T-helper 1 cell treated with Interleukin-12 subunit alpha and Interleukin-12 subunit beta and Interleukin-4 antibody, amounts not matched to agents 30 ng/mL and 1 ng/mL, for 36 hours (primary cell): Measurements from ENCODE around the gene DUSP18. TPM values are rescaled to one million over a fixed set of nuclear protein-coding genes. Genes with fewer than 3 reads are reported as not detected.
"Not testable (repeated sequence)": the region's sequence is repeated elsewhere in the genome, so short reads cannot be mapped to it uniquely, and the experiment has no call there.

Experiments used
- intact Hi-C: fragments of 100-400 bp; cut with micrococcal nuclease; formaldehyde crosslinking; loops from one replicate; pipeline ENCODE4 v1.15.1; 2024
- total RNA-seq: library from RNA; stranded (reverse); gene quantifications from 2 replicates; pipeline ENCODE4 v1.2.3, GENCODE V29; 2022

Gene DUSP18
- total RNA-seq, 1 donor from 2014 or later = 15.7 TPM

DNA sequence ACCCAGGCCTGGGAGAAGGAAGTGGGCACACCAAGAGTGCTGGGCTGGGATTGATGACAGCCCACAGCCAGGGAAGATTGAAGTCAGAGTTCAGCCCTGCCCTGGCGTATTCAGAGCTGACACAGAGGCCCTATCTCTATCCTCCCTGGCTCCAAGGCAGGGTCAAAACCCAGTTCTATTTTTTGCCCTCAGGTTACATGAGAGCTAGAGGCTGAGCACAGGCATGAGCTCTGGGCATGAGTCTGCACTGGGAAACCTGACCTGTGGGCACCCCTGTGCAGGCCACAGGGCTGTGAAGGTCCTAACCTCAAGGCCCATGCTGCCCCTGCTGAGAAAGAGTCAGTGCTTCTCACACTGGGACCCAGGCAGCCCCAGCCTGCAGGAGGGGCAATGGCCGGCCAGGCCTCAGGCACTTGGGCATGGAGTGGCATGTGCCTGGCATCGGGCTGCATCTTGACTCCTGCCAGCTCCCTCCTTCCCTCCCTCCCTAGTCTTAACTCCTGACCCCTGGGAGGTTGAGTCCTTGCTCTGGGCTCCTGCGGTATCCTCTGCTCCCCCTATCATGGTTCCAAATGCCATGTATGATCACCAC lies 26.7 kb downstream of the DUSP18 start:
- intact Hi-C loops = no loop called here

DNA sequence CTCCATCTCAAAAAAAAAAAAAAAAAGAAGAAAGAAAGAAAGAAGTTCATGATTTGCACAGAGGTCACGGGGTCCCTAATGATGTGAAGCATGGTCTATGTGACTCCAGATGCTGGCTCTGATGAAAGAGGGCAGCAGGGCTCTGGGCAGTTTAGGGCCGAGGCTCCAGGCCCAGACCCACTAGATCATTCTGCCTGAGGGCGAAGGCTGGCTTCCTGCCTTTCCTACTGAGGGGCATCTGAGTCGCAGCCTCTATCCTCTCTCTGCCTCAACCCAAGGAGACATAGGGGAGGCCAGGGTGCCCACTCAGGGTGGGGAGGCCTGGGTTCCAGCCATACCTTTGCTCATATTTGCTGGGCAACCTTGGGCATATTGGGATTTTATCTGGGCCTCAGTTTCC lies 27.3 kb downstream of the DUSP18 start:
- intact Hi-C loops = no loop called here

DNA sequence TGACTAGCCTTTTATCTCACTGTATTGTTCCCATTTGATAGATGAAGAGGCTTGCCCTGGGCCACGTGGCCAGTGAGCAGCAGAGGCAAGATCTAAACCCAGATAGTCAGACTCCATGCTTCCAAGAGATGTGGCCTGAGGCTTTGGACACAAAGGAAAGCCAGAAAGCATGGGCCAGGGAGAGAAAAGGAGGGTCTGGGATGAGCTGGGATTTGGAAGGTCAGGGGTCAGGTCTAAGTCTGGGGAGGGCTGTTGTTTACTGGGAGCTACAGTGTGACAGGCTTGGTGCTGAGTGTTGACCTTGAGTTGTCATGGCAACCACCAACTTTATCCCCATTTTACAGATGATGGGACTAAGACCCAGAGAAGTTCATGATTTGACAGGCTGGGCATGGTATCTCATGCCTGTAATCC lies 30.0 kb downstream of the DUSP18 start:
- intact Hi-C loops = loop anchor here (5.0 to 10.0 kb wide), 2 partner anchors 575 to 657 kb away; partner anchors contain the start of genes LIMK2 and PIK3IP1

DNA sequence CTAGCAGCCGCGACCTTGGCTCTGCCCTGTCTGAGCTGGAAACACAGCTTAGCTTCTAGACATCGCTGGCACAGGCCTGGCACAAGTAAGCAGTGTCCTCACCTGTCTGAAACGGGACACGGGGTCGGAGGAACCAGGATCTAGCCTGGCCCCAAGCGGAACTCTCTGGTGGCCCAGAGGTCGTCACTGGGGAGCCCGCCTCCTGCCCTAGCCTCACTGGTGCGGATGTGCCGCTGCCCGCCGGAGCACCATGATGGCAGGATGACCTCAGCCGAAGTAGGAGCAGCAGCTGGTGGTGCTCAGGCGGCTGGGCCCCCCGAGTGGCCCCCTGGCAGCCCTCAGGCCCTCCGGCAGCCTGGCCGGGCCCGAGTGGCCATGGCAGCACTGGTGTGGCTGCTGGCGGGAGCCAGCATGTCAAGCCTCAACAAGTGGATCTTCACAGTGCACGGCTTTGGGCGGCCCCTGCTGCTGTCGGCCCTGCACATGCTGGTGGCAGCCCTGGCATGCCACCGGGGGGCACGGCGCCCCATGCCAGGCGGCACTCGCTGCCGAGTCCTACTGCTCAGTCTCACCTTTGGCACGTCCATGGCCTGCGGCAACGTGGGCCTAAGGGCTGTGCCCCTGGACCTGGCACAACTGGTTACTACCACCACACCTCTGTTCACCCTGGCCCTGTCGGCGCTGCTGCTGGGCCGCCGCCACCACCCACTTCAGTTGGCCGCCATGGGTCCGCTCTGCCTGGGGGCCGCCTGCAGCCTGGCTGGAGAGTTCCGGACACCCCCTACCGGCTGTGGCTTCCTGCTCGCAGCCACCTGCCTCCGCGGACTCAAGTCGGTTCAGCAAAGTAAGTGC lies 31.2 kb downstream of the DUSP18 start:
- intact Hi-C loops = loop anchor here (5.0 to 10.0 kb wide), 2 partner anchors 576 to 658 kb away; partner anchors contain the start of genes LIMK2 and PIK3IP1

DNA sequence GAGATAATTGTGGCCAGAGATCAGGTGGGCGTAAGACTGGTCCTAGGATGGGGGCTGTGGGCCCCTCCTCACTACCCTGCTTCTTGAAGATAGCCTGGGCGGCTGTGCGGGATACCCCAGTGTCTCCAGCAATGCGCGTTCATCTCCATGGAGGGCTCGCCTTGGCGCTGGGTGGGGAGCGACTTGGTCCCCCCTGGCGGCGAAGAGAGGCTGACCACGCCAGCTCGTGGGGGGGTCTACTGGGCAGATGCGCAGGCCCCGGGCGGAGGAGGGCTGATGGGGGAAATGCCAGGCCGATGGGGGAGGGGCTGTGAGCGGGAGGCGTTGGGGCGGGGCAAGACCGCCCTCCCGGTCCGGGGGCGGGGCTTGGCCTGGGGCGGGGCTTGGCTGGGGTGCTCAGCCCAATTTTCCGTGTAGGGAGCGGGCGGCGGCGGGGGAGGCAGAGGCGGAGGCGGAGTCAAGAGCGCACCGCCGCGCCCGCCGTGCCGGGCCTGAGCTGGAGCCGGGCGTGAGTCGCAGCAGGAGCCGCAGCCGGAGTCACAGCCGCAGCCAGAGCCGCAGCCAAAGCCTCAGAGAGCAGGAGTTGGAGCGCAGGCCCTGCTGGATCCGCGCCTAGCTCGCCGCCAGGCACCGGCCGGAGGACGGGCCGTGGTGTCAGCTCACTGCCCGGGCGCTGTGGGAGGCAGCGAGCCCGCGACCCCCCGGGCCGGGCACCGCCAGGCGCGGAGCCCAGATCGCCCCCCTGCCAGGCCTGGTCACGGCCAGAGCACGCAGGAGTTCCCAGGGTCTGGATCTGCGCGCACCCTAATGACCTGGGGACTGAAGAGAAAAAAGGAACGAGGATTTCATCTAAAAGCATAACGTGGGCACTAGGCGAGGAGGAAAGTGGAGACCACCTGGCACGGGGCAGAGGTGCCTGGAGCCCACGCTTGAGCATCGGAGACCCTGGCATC lies 32.1 kb downstream of the DUSP18 start, which contains the start of gene SLC35E4:
Gene SLC35E4 (plus strand): TSS at position 509 of the 953 bp plus-strand sequence. CDS start 670 bp downstream, outside the sequence.
- intact Hi-C loops = loop anchor here (1.0 to 10.0 kb wide), 10 partner anchors 14 to 659 kb away; partner anchors contain the start of genes LIMK2, OSBP2, PIK3IP1 and TCN2

DNA sequence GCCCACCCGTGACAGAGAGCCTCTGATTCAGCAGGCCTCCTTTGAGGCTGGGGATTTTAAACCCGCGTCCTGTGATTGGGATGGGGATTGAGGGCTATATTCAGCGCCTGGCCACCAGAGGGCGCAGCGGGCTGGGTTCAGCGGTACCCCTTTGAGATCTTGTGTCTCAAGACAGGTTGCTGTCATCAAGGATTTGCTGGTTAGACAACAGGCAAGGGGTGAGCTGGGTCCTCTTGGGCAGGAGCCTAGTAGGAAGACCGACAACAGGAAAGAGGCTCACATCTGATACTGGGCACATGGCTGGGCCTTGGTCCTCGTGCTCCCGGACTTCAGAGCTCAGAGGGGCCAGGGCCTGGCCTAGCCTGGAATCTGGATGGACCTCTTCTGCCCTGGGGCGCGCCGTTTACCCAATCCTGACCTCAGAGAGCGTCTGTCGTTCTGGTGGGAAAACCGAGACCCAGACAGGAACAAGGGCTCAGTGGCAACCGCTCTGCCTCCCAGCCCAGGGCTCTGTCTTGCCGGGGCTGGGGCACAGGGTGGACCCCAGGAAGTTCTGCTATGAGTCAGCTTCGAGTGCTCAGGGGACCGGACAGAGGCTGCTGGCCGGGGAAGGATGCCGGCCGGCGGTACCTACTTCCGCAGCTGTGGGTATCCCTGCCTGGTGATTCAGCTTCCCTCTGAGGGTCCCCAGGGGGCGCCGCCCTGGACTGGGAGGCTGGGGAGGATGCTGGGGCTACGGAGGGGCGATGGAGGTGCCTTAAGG lies 33.0 kb downstream of the DUSP18 start:
- intact Hi-C loops = loop anchor here (1.0 to 10.0 kb wide), 18 partner anchors 15 to 660 kb away; partner anchors contain the start of genes DUSP18, LIMK2, OSBP2 and PIK3IP1

DNA sequence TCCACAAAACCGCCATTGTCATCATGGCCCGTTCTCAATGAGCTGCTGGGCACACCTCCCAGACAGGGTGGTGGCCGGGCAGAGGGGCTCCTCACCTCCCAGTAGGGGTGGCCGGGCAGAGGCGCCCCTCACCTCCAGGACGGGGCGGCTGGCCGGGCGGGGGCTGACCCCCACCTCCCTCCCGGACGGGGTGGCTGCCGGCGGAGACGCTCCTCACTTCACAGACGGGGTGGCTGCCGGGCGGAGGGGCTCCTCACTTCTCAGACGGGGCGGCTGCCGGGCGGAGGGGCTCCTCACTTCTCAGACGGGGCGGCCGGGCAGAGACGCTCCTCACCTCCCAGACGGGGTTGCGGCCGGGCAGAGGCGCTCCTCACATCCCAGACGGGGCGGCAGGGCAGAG lies 36.2 kb downstream of the DUSP18 start:
- intact Hi-C loops = loop anchor here (10.0 kb wide), 1 partner anchor 663 kb away; the partner anchor contains the start of gene PIK3IP1

DNA sequence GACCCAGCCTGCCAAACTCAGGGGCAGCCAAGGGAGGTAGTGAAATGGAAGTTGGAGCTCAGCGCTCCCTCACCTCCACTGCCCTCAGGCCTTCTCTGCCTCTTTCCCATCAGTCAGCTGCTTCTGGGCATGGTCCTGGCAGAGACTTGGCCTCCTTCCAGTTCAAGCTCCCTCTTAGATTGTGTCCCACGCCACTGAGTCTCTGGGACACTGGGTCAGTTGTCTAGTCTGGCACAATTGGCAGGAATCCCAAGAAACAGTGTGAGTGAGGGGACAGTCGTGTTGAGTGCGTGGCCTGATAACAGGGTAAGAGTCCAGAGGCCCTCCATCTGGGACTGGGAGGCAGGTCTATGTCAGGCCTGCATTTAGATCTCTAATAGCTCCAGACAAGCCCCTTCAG lies 39.2 kb downstream of the DUSP18 start:
- intact Hi-C loops = no loop called here

DNA sequence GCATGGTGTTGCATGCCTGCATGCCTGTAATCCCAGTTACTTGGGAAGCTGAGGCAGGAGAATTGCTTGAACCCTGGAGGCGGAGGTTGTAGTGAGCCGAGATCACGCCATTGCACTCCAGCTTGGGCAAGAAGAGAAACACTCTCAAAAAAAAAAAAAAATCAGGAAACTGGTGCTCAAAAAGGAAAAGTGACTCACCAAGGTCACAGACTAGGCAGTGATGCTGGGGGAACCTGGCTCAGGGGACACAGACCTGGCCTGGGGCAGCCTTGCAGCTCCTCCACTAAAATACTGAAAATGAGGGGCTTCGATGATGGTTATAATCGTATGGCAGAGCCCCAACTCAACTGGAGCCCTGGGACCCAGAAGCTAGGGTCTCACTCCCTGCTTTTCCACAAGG lies 40.2 kb downstream of the DUSP18 start:
- intact Hi-C loops = no loop called here

DNA sequence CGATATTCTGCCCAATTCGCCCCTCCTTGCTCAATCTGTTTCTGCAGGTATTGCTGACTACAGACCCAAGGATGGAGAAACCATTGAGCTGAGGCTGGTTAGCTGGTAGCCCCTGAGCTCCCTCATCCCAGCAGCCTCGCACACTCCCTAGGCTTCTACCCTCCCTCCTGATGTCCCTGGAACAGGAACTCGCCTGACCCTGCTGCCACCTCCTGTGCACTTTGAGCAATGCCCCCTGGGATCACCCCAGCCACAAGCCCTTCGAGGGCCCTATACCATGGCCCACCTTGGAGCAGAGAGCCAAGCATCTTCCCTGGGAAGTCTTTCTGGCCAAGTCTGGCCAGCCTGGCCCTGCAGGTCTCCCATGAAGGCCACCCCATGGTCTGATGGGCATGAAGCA lies 41.3 kb downstream of the DUSP18 start:
- intact Hi-C loops = no loop called here

DNA sequence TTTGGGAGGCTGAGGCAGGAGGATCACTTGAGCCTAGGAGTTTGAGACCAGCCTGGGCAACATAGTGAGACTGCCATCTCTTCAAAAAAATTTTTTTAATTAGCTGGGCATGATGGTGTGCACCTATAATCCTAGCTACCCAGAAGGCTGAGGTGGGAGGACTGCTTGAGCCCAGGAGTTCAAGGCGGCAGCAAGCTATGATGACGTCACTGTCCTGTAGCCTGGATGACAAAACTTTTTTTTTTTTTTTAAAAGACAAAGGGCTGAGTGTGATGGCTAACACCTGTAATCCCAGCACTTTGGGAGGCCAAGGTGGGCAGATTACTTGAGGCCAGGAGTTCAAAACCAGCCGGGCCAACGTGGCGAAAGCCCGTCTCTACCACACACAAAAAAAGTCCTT lies 47.8 kb downstream of the DUSP18 start:
- intact Hi-C loops = not testable (repeated sequence)

DNA sequence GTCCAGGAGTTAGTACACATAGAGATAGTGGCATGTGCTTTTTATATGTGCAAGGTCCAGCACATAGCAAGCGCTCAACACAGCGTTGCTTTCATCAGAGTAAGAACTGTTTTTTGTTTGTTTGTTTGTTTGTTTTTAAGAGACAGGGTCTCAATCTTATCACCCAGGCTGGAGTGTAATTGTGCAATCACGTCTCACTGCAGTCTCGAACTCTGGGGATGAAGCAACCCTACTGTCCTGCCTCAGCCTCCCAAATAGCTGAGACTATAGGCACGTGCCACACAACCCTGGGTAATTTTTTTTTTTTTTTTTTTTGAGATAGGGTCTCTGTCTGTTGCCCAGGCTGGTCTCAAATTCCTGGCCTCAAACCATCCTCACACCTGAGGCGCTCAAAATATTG lies 49.9 kb downstream of the DUSP18 start:
- intact Hi-C loops = no loop called here

DNA sequence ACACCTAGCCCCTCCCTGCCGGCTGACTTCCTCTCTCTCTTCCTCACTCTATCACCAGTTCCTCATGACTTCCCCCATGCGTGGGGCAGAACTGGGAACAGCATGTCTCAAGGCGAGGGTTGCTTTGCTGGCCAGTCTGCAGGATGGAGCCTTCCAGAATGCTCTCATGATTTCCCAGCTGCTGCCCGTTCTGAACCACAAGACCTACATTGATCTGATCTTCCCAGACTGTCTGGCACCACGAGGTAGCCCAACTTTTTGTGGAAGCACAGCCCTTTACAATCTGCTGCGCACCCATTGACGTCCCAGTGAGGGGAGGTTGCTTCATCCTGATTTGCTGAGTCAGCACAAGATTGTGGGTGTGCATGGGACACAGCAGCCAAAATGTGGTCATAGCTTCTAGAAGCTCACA lies 52.1 kb downstream of the DUSP18 start:
- intact Hi-C loops = no loop called here

DNA sequence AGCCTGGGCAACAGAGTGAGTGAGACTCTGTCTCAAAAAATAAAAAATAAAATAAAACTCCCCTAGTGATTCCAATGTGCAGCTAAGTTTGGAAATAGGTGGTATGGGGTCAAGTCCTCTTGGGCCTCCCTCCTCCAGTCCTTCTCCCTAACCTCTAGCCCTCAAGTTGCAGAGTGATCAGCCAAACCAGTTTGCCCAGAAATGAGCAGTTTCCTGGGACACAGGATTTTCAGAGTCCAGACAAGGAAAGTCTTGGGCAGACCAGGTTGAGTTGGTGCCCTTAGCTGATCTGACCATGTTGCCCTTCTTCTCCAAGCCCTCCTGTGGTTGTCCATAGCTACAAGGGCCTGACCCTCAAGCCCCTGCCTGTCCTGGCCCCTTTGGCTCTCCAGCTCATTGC lies 52.8 kb downstream of the DUSP18 start:
- intact Hi-C loops = no loop called here

DNA sequence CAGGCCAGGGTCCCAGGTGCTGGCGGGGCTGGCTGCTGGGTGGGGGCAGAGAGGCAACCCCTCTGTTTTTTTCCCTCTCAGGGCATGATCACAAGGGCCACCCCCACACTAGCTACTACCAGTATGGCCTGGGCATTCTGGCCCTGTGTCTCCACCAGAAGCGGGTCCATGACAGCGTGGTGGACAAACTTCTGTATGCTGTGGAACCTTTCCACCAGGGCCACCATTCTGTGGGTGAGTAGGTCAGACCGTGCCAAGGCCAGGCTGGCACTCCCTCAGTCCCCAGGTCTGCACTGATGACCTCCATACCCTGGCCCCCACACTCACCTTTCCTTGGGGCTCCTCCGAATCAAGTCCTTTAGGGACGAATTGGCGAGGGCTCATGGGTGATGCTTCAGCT lies 53.4 kb downstream of the DUSP18 start:
- intact Hi-C loops = no loop called here

DNA sequence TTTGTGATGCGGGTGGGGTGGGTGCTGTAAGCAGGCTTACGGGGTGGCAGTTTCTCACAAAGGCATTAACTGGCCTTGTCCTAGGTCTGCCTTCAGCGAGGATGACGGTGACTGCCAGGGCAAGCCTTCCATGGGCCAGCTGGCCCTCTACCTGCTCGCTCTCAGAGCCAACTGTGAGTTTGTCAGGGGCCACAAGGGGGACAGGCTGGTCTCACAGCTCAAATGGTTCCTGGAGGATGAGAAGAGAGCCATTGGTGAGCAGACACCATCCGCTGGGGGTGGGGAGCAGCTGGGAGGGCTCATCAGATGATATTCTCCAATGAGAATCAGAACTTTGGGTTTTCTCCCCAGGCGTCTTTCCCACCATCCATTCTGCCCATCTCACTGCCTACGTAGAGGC lies 54.9 kb downstream of the DUSP18 start:
- intact Hi-C loops = no loop called here
